ENCODE measurements around the gene HEMK1. TPM values are rescaled to one million over a fixed set of nuclear protein-coding genes. Genes with fewer than 3 reads are reported as not detected.

HEMK1 gene
- total RNA-seq, 2 donors from 2014 or later, result 24.1 to 25.8 TPM

DNA sequence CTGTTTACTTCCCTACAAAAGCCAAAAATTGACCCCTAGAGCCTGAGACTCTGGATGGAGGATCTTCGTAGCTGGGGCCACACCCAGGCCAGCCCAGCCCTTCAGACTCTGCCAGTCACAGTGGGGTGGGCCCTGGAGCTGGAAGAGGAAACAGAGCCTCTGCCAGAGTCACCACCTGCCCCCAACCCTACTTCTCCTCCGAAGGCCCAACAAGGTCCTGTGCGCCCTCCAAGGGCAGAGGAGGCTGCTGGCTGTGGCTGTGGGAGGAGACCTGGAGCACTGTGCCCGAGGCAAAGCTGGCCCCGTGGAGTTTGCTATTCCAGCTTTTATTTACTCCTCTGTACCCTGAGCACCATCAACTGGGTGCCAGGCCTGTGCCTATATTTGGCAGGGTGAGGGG lies 23.2 kb downstream of the HEMK1 start:
- Histone ChIP-seq H3K27ac (ENCODE audit: low read depth, low read length) (no peak overlapping the region), H3K9me3 (ENCODE audit: control insufficient read depth, low read length) (no peaks in the 10 kb centered on the region), H3K4me3 (ENCODE audit: low read length) (no peak overlapping the region), H3K36me3 (ENCODE audit: control insufficient read depth, insufficient read depth, low read length) (no peaks in the 10 kb centered on the region), H3K9ac (ENCODE audit: extremely low read depth, low read length, poor library complexity, severe bottlenecking) (no peak overlapping the region), H3K4me1 (ENCODE audit: control insufficient read depth, insufficient read depth, low read length) (no peaks in the 10 kb centered on the region), H3K27me3 (ENCODE audit: control insufficient read depth, insufficient read depth, low read length, poor library complexity, severe bottlenecking) (no peaks in the 10 kb centered on the region)
- H3K4me3 Mint-ChIP-seq, result no peak overlapping the region
- no peaks in the 10 kb centered on the region for H3K4me1 Mint-ChIP-seq
- TF ChIP-seq, protein P1, sequence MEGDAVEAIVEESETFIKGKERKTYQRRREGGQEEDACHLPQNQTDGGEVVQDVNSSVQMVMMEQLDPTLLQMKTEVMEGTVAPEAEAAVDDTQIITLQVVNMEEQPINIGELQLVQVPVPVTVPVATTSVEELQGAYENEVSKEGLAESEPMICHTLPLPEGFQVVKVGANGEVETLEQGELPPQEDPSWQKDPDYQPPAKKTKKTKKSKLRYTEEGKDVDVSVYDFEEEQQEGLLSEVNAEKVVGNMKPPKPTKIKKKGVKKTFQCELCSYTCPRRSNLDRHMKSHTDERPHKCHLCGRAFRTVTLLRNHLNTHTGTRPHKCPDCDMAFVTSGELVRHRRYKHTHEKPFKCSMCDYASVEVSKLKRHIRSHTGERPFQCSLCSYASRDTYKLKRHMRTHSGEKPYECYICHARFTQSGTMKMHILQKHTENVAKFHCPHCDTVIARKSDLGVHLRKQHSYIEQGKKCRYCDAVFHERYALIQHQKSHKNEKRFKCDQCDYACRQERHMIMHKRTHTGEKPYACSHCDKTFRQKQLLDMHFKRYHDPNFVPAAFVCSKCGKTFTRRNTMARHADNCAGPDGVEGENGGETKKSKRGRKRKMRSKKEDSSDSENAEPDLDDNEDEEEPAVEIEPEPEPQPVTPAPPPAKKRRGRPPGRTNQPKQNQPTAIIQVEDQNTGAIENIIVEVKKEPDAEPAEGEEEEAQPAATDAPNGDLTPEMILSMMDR (conservative IDR thresholded peaks at IDR 0.05), result no peak
- H3K36me3 Mint-ChIP-seq (ENCODE audit: low read depth), result no peaks in the 10 kb centered on the region
- H3K27ac Mint-ChIP-seq, result no peak overlapping the region
- no peak for DNase-seq
- WGBS, 2 experiments (ENCODE audit: insufficient coverage in 1 of 2, insufficient read length in 1 of 2), result 78 to 93% methylated on average over 3 to 5 of the region's 5 CpGs
- H3K9me3 Mint-ChIP-seq, result no peaks in the 10 kb centered on the region
- H3K27me3 Mint-ChIP-seq (ENCODE audit: insufficient read depth), result peaks cover 4% of the 10 kb centered on the region

DNA sequence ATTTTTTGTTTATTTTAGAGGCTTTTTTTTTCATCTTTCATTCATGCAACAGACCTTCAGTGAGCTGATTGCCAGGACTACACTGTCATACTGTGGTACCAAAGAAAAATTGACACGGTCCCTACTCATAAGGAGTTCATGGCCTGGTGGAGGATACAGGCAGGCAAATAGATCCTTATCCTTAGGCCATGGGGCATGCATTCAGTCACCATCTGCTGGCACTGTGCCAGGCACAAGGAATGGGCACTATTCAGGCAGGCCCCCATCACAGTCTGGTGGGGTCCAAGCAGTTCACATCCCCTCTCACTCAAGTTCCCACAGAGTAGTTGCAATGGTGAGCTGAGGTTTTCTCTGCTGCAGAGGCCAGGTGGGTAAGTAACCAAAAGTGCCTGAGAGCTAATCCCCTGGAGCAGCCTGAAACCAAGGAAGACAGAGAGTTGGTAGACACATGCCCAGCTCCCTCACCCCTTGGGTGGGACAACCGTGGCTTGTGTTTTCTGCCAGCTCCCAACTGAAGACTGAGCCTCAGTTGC lies 25.0 kb downstream of the HEMK1 start:
- TF ChIP-seq, protein P1 (conservative IDR thresholded peaks at IDR 0.05), result no peak
- Histone ChIP-seq H3K4me3 (ENCODE audit: low read length) (no peak overlapping the region), H3K9ac (ENCODE audit: extremely low read depth, low read length, poor library complexity, severe bottlenecking) (no peak overlapping the region), H3K4me1 (ENCODE audit: control insufficient read depth, insufficient read depth, low read length) (no peaks in the 10 kb centered on the region), H3K9me3 (ENCODE audit: control insufficient read depth, low read length) (no peaks in the 10 kb centered on the region), H3K27ac (ENCODE audit: low read depth, low read length) (no peak overlapping the region), H3K27me3 (ENCODE audit: control insufficient read depth, insufficient read depth, low read length, poor library complexity, severe bottlenecking) (no peaks in the 10 kb centered on the region), H3K36me3 (ENCODE audit: control insufficient read depth, insufficient read depth, low read length) (no peaks in the 10 kb centered on the region)
- Mint-ChIP-seq H3K27ac (no peak overlapping the region), H3K4me1 (no peaks in the 10 kb centered on the region), H3K27me3 (ENCODE audit: insufficient read depth) (no peaks in the 10 kb centered on the region), H3K4me3 (no peak overlapping the region), H3K9me3 (no peaks in the 10 kb centered on the region), H3K36me3 (ENCODE audit: low read depth) (no peaks in the 10 kb centered on the region)
- DNase-seq, result no peak
- 55 to 75% methylated on average over 1 to 2 of the region's 2 CpGs for WGBS, 2 experiments (ENCODE audit: insufficient coverage in 1 of 2, insufficient read length in 1 of 2)

DNA sequence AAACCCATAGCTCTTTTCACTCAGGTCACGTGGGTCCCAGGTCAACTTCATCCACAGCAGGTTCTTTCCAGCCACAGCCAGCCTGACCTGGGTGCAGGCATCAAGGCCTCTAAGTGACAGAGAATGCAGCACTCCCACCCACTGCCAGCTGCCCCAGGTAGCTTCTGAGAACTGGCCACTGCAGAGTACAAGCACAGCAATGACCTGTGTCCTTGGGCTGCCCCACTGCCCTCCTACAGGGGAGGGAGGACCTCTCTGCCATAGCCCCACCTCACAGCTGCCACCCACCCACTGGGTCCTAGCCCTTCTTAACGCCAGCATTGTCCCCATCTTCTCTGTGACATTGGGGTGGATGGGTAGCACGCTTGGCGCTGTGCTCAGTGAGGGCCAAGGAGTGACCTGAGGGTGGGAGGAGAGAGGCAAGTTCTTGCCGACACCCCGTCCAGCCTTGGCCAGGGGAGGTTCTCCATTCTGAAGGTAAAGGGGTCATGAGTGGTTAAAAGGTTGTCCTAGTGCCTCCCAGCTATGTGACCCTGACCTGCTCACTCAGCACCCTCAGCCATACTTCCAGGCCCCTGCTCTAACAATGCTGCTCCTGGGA lies 29.9 kb downstream of the HEMK1 start:
- no peaks in the 10 kb centered on the region for H3K9me3 Mint-ChIP-seq
- no peak overlapping the region for H3K9ac ChIP-seq (ENCODE audit: extremely low read depth, low read length, poor library complexity, severe bottlenecking)
- no peak for DNase-seq
- no peak overlapping the region for H3K4me3 Mint-ChIP-seq
- H3K36me3 Mint-ChIP-seq (ENCODE audit: low read depth), result no peaks in the 10 kb centered on the region
- TF ChIP-seq, protein P1 (conservative IDR thresholded peaks at IDR 0.05), result no peak
- H3K4me1 Mint-ChIP-seq, result no peaks in the 10 kb centered on the region
- H3K4me3 ChIP-seq (ENCODE audit: low read length), result no peak overlapping the region
- 80 to 96% methylated on average over 3 to 6 of the region's 6 CpGs for WGBS, 2 experiments (ENCODE audit: insufficient coverage in 1 of 2, insufficient read length in 1 of 2)
- no peaks in the 10 kb centered on the region for H3K9me3 ChIP-seq (ENCODE audit: control insufficient read depth, low read length)
- H3K27me3 Mint-ChIP-seq (ENCODE audit: insufficient read depth), result no peaks in the 10 kb centered on the region
- no peak overlapping the region for H3K27ac ChIP-seq (ENCODE audit: low read depth, low read length)
- H3K36me3 ChIP-seq (ENCODE audit: control insufficient read depth, insufficient read depth, low read length), result no peaks in the 10 kb centered on the region
- H3K4me1 ChIP-seq (ENCODE audit: control insufficient read depth, insufficient read depth, low read length), result no peaks in the 10 kb centered on the region
- H3K27me3 ChIP-seq (ENCODE audit: control insufficient read depth, insufficient read depth, low read length, poor library complexity, severe bottlenecking), result no peaks in the 10 kb centered on the region
- H3K27ac Mint-ChIP-seq, result no peak overlapping the region

Measured in endodermal cell (in vitro differentiated cells).